SK-N-MC (cell line): ENCODE measurements around the gene TSC2.
"Not testable (repeated sequence)": the region's sequence is repeated elsewhere in the genome, so short reads cannot be mapped to it uniquely, and the experiment has no call there.

Experiments used
- DNase-seq: peaks from one replicate; pipeline ENCODE4 v3.0.0-alpha.2; 2011; ENCODE audit warnings: low read depth, low spot score
- H3K27ac ChIP-seq: fragments of 200-600 bp; sonication (generic); 2 replicates; pipeline ENCODE4 v1.5.1; 2016; ENCODE audit warnings: mixed run types
- H3K36me3 ChIP-seq: fragments of 200-600 bp; sonication (generic); 2 replicates; pipeline ENCODE4 v1.6.1; 2017; ENCODE audit warnings: antibody characterized with exemption, low read length, mixed read lengths; ENCODE audit not compliant: insufficient read depth
- H3K4me3 ChIP-seq: fragments of 200-600 bp; sonication (generic); 2 replicates; pipeline ENCODE4 v1.5.1; 2016
- H3K9ac ChIP-seq: fragments of 200-600 bp; sonication (generic); 2 replicates; pipeline ENCODE4 v1.8.0; 2017; ENCODE audit warnings: mixed run types, mixed read lengths; ENCODE audit not compliant: insufficient read length
- H3K9me3 ChIP-seq: fragments of 200-600 bp; sonication (generic); 2 replicates; pipeline ENCODE4 v1.6.1; 2017; ENCODE audit warnings: low read depth, mild to moderate bottlenecking, antibody characterized with exemption, low read length, moderate library complexity, mixed read lengths
- EZH2 ChIP-seq: fragments of 200-600 bp; sonication (generic); IDR thresholded peaks from one replicate; pipeline ENCODE4 v1.6.1; 2017; ENCODE audit warnings: antibody characterized with exemption
- FOXP2 ChIP-seq: optimal IDR thresholded peaks from 2 replicates; pipeline ENCODE3; 2011; ENCODE audit warnings: mild to moderate bottlenecking, moderate library complexity; ENCODE audit not compliant: insufficient read depth; ENCODE audit errors: extremely low read length, control extremely low read depth
- POLR2AphosphoS5 ChIP-seq: IDR thresholded peaks from 2 replicates; pipeline ENCODE4 v1.6.1; 2012; ENCODE audit warnings: mild to moderate bottlenecking, low read depth, low read length, borderline replicate concordance

The TSC2 gene

DNA sequence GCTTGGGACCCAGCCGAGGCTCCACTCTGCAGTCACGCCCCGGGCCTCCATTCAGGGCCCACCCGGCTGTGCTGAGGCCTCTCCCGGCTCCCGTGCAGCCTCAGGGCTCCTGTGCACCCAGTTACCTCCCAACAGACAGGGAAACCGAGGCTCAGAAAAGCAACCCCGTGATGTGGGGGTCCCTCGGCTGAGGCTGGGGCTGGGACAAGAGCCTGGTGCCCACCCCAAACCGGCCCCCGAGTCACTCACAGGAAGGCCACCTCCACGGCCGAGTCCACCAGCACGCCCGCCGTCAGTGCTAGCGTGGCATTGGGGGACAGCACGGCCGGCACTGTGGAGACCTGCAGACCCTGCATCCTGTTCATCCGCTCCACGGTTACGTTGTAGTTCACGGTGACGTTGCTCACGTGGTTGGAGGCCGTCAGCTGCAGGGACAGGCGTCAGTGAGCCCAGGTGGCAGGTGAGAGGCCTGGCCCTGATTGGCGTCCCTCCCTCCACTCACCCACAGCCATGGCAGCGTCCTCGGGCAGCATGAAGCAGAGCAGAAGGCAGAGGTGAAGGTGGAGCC lies 64.8 kb downstream of the TSC2 start:
- H3K9me3 ChIP-seq, H3K9ac ChIP-seq, DNase-seq, H3K36me3 ChIP-seq, H3K27ac ChIP-seq, H3K4me3 ChIP-seq: not testable (repeated sequence)

DNA sequence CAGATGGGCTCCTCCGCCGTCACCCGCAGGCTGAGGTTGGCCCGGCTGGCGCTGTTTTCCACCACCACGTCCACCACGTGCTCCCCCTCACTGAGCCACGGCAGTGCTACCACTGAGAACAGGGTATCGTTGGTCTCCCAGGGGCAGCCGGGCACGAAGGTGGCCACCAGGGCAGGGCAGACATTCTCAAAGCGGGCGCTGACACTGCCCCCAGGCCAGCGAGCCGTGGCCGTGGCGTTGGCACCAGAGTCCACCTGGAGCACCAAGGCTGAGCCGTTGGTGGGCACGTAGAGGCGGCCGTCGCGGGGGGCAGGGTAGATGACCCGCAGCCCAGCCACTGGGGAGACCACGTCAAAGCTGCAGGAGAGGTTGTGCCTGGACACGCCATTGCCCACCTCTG lies 66.4 kb downstream of the TSC2 start:
- not testable (repeated sequence) for H3K36me3 ChIP-seq, H3K4me3 ChIP-seq, DNase-seq, H3K9ac ChIP-seq, H3K9me3 ChIP-seq, H3K27ac ChIP-seq

DNA sequence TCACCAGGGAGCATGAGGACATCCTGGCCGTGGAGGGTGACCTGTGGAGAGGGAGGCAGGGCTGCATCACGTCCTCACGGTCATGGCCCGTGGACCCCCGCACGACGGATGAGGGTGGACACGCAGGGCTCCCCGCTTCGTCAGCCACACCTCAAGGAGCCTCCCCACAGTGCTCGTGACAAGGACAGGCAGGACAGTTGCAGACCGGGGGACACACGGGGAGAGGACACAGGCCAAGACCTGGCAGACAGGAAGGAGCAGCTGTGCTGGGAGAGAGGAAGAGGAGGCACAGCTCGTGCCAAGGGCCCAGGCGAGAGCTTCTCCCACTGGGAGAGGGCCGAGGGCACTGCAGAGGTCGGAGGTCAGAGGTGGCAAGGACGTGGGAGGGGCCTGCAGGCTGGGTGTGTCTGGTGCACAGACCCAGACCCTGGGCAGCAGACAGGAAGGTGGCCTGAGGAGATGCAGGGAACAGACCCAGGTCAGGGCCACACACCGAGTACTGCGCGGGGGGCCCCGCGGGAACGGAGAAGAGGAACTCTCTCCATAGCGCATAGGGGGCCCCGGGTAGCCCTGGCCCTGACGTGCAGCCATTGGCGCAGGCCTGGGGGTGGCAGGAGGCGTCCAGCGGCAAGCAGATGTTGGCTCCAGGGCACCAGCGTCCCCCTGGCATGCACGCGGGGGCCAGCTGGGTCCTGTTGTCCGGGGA lies 67.3 kb downstream of the TSC2 start:
- H3K36me3 ChIP-seq, DNase-seq, H3K9me3 ChIP-seq, H3K27ac ChIP-seq, H3K9ac ChIP-seq, H3K4me3 ChIP-seq: not testable (repeated sequence)

DNA sequence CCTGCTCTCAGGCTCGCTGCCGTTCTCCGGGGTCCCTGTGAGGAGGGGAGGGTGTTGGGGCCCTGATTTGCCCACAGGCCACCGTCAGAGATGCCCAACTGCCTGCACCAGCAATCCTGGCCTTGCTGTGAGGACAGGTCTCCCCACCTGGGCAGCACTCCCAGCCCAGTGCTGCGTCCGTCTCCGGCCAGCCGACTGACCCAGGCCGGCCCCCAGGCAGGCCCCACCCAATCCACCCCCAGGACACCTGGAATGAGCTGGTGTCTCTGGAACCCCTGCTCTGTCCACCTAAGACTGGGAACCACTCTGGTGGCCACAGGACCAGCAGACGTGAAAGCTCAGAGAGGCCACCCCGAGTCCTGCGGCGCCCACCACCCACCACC lies 67.8 kb downstream of the TSC2 start:
- Histone ChIP-seq H3K9me3 (no peaks in the 10 kb centered on the region), H3K27ac (no peak overlapping the region), H3K9ac (no peak overlapping the region), H3K4me3 (no peak overlapping the region), H3K36me3 (no peaks in the 10 kb centered on the region; the same call in 1 of the 2 replicates)
- TF ChIP-seq POLR2AphosphoS5 (no peak), FOXP2 (no peak), EZH2 (no peak)
- no peak for DNase-seq

DNA sequence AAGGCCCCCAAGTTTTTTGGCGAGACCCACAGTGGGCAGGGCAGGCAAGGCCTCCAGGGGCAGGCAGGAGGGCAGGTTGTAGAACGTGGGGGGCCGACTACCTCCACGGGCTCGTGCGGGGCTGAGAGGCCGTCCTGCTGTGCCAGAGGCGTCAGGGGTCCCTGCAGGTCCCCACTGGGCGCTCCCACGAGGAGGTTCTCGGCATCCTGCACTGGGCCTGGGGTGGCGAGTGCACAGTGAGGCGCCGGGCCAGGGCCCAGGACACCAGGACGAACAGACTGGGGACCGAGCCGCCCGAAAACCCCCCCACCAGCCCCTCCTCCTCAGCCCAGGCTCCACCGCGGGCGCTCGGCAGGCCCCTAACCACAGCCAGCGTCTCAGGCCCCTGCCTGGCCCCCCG lies 68.6 kb downstream of the TSC2 start:
- H3K4me3 ChIP-seq, DNase-seq, H3K9ac ChIP-seq, H3K9me3 ChIP-seq, H3K27ac ChIP-seq, H3K36me3 ChIP-seq: not testable (repeated sequence)

DNA sequence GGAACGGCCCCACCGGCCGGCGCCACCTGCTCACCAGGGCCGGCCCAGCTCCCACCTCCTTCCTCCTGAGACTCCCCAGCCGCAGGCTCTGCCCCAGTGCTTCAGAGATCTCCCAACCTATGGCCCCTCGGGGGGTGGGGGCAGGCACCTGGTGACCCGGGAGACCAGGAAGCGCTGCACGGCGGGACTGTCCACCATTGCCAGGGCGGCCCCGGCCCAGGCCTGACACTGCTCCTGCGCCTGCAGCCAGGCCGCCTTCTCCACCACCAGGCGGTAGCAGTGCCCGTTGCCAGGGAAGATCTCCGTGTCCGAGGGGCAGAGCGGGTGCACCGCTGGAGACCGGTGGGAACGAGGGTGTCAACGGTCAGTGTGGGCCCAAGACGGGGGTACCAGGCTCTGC lies 69.6 kb downstream of the TSC2 start:
- H3K4me3 ChIP-seq, H3K9me3 ChIP-seq, H3K36me3 ChIP-seq, DNase-seq, H3K27ac ChIP-seq, H3K9ac ChIP-seq: not testable (repeated sequence)

DNA sequence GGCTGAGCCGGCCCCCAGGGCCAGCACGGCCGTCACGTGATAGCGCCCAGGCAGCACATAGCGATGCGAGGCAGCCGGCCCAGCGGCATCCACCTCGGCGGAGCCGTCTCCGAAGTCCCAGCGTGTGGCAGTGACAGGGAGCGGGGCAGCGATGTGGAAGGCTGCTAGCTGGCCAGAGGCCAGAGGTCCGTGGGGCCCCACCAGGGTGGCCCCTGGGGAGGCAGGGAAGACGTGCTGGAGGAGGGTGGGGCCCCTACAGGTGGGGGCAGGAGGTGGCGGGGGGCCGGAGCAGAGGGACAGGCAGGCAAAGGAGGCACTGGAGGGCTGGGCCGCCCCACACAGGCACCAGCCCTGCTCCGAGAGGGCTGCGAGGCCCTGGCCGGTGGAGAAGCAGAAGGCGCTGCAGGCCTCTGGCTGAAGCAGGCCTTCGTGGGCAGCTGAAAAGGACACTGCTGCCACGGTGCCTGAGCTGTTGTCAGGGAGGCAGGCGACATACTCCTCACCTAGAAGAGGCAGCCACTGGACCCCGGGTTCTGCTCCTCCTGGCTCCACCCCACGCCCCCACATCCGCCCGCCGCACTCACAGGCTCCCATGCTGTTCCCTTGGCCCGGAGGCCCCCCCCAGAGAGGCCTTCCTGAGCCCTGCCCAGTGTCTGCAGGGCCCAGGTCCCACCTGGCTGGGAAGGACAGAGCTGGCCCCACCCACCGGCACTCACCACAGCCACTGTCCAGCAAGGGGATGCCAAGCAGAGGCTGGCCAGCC lies 70.4 kb downstream of the TSC2 start:
- not testable (repeated sequence) for H3K4me3 ChIP-seq, DNase-seq, H3K36me3 ChIP-seq, H3K9me3 ChIP-seq, H3K9ac ChIP-seq, H3K27ac ChIP-seq

DNA sequence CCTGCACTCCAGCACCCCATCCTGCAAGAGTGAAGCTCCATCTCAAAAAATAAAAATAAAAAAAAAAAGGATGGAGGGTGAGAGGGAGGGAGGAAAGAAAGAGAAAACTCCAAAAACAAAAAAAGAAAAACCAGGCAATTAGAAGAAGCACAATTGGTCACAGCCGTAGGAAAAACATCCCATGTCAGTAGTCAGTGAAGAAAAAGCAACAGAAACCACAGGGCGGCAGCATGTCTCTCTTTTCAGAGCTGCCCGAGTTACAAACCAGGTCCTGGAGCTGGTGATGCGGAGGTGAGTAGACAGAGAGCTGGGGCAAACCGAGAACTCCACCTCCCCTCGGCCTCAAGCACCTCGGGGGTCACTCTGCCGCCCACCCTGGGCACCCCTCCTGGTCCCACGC lies 73.5 kb downstream of the TSC2 start:
- not testable (repeated sequence) for H3K36me3 ChIP-seq, H3K27ac ChIP-seq, H3K4me3 ChIP-seq, H3K9me3 ChIP-seq, DNase-seq, H3K9ac ChIP-seq

DNA sequence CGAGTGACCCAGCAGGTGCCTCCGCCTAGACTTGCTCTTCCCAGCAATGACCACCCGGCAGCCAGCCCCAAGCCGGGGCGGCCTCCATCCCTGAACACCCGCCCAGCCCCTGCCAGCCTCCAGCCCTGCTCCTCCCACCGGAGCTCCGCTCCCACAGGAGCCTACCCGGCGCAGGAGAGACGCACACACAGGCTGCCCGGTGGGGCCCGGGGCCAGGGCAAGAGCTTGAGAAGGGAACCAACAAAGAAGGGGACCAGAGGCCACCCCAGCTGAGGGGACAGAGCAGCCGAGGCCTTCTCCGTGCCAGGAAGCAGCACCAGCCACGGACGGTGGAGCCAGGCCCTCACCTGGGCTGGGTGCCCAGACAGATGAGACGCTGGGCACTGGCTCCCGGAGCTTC lies 74.1 kb downstream of the TSC2 start:
- TF ChIP-seq POLR2AphosphoS5 (no peak), EZH2 (no peak), FOXP2 (no peak)
- Histone ChIP-seq H3K9me3 (no peaks in the 10 kb centered on the region), H3K27ac (no peak overlapping the region), H3K9ac (no peak overlapping the region), H3K4me3 (no peak overlapping the region), H3K36me3 (no peaks in the 10 kb centered on the region)
- no peak for DNase-seq

DNA sequence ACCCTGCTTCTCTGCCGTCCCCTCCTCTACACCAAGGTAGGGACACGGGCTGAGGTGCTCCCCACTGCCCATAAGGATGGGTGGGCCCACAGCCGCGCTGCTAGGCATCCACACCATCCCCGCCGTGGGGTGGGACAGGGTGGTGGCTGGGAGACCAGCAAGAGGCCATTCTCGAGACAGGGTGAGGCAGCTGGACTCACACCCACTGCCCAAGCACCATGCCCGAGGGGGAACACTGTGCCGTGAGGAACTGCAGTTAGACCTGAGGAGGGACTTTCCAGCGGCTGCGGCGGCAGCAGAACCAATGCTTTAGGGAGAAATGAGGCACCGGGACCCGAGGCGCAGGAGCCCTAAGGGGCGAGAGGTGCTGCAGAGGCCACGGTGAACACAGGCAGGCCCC lies 74.6 kb downstream of the TSC2 start:
- TF ChIP-seq EZH2 (no peak), POLR2AphosphoS5 (no peak), FOXP2 (no peak)
- no peak for DNase-seq
- Histone ChIP-seq H3K36me3 (no peaks in the 10 kb centered on the region), H3K9me3 (no peaks in the 10 kb centered on the region), H3K4me3 (no peak overlapping the region), H3K27ac (no peak overlapping the region), H3K9ac (no peak overlapping the region)

DNA sequence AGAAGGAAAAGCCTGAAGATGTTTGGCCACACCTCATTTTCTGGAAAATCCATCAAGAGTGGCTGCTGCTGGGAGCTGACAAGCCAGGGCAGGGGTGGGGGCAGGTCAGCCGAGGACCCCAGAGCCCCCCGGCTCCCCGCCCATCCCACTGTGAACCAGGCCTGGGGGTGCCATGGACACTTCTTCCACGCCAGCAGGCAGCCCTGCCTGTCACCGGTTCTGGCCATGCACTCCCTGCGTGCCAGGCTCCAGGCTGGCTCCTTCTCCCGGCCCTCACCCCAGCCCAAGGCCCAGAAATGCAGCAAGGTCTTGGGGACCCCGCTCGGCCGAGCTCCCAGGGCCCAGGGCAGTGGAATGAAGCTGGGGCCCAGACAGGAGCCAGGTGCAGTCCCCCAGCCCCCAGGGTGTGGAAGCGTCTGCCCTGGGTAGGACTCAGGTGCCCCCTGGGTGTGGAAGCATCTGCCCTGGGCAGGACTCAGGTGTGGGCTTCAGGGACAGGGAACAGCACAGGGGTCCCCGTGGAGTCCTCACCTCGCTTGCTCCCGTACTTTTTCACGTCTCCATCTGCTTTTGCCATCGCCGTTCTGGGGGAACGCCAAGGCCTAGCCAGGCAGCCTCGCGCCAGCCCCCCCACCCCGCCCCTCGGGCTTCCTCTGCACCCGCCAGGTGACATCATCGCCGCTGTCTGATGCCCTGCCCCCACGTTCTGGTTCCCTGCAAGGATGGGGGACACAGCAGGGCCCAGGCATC lies 75.3 kb downstream of the TSC2 start:
- H3K27ac ChIP-seq, H3K9me3 ChIP-seq, H3K36me3 ChIP-seq, H3K4me3 ChIP-seq, H3K9ac ChIP-seq, DNase-seq: not testable (repeated sequence)

DNA sequence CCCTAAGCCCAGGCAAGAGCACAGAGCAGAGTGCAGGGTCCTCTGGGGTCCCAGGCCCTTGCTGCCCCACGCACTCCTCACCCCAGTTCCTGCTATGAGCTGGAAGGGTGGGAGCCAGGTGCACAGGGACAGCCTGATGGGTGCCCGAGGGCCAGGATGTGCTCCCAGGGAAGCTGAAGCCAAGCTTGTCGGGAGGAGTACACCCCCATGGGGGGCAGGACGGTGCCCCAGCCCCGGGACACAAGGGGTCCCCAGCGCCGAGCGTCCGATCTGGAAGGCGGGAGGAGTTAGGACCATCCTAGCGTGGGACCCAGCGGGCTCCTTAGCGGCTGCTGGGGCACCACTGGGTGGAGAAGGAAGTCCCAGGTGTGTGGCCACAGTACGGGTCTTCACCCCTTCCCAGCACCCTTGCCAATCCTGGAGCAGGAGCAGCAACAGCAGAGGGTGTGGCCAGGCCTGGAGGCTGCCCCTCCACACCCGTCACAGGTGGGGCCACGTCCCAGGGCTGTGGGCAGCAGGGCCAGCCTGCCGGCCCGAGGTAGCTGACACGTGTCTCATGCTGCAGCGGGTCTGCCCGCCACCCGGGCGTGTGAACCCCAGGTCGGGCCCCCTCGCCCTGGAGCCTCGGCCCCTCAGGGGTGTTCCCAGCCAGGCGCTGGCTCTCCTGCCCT lies 76.1 kb downstream of the TSC2 start:
- not testable (repeated sequence) for DNase-seq, H3K4me3 ChIP-seq, H3K27ac ChIP-seq, H3K9ac ChIP-seq, H3K36me3 ChIP-seq, H3K9me3 ChIP-seq

DNA sequence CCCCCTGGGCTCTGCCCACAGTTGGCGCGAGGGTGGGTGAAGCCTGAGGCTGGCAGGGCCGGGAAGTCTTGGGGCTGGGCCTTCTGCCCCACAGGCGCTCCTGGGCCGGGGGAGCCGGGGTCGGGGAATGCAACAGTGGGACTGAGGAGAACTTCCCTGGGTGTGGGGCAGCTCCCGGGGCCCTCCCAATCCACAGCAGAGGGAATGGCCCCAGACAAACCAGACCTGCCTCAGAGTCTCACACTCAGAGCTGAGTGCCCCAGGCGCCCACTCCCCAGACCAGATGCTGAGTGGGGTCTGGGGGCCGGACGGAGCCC lies 76.5 kb downstream of the TSC2 start:
- H3K9me3 ChIP-seq = not testable (repeated sequence)

More for the DNA sequence above, 76.5 kb downstream of the TSC2 start:
- peak overlapping the region; percentile 54 for H3K4me3 ChIP-seq
- DNase-seq, H3K36me3 ChIP-seq: not testable (repeated sequence)
- peak overlapping the region; percentile 78 for H3K27ac ChIP-seq
- peak overlapping the region; percentile 59 for H3K9ac ChIP-seq
